ENCODE data around the gene MYT1.

GRCh38 chr20:64200740-64201139 is 36.5 kb downstream of the MYT1 start:
- no peak for TF ChIP-seq POLR2A (IDR thresholded peaks at IDR 0.05)
- no peak for TF ChIP-seq CTCF (IDR thresholded peaks at IDR 0.05)
- no peak for TF ChIP-seq POLR2AphosphoS5 (IDR thresholded peaks at IDR 0.05)

Data from breast epithelium (tissue), 3 donors.